ENCODE data around the gene LEMD1. TPM values are rescaled to one million over a fixed set of nuclear protein-coding genes. Genes with fewer than 3 reads are reported as not detected.

LEMD1 gene
- total and polyA plus RNA-seq, 8 donors = 0.28 to 0.32 TPM; not detected in 6

- no peak for ATAC-seq
- Histone ChIP-seq H3K9me3 (no peaks in the 10 kb centered on the region), H3K27ac (no peak overlapping the region), H3K4me3 (no peak overlapping the region), H3K36me3 (no peaks in the 10 kb centered on the region), H3K4me1 (peaks cover 0 to 15% (median 7%) of the 10 kb centered on the region in 3 donors), H3K27me3 (no peaks in the 10 kb centered on the region)
- WGBS, 2 donors = 57 to 62% methylated on average over 18 of the region's 18 CpGs
- intact Hi-C loops (cut with DNase I) = no loop called here
- DNase-seq = no peak
- FAIRE-seq = no peak
- TF ChIP-seq CTCF (IDR thresholded peaks at IDR 0.05) = no peak
Observed at GRCh38 chr1:205444931-205445645, 23.2 kb upstream of the LEMD1 start.

GRCh38 chr1:205444300-205444930 is 22.6 kb upstream of the LEMD1 start:
- TF ChIP-seq CTCF (IDR thresholded peaks at IDR 0.05) = no peak
- H3K36me3 ChIP-seq = no peaks in the 10 kb centered on the region
- ATAC-seq = no peak
- intact Hi-C loops (cut with DNase I) = no loop called here
- DNase-seq = no peak
- no peak for FAIRE-seq
- H3K9me3 ChIP-seq = no peaks in the 10 kb centered on the region
- WGBS, 2 donors = 64 to 65% methylated on average over 10 of the region's 10 CpGs
- no peak overlapping the region for H3K27ac ChIP-seq
- H3K4me1 ChIP-seq = peaks cover 0 to 15% (median 7%) of the 10 kb centered on the region in 3 donors
- H3K4me3 ChIP-seq = no peak overlapping the region
- no peaks in the 10 kb centered on the region for H3K27me3 ChIP-seq

- H3K27ac ChIP-seq = no peak overlapping the region
- ATAC-seq (no peak), FAIRE-seq (no peak), DNase-seq (no peak)
- no peaks in the 10 kb centered on the region for H3K9me3 ChIP-seq
- peaks cover 0 to 20% (median 7%) of the 10 kb centered on the region in 3 donors for H3K4me1 ChIP-seq
- H3K4me3 ChIP-seq = no peak overlapping the region
- WGBS, 2 donors = 60 to 71% methylated on average over 7 of the region's 7 CpGs
- TF ChIP-seq CTCF (IDR thresholded peaks at IDR 0.05) = no peak
- no peaks in the 10 kb centered on the region for H3K27me3 ChIP-seq
- no peaks in the 10 kb centered on the region for H3K36me3 ChIP-seq
- intact Hi-C loops (cut with DNase I) = no loop called here
Observed at GRCh38 chr1:205443585-205444299, 21.9 kb upstream of the LEMD1 start.

- no peak for DNase-seq
- 68 to 71% methylated on average over 12 of the region's 12 CpGs for WGBS, 2 donors
- H3K4me1 ChIP-seq = peaks cover 0 to 21% (median 7%) of the 10 kb centered on the region in 3 donors
- H3K4me3 ChIP-seq = no peak overlapping the region
- peak overlapping the region; percentile 53 to 85 (median 80) for H3K27ac ChIP-seq
- H3K36me3 ChIP-seq = no peaks in the 10 kb centered on the region
- peak in 3 of 4 donors; percentile 15 to 26 (median 17) for ATAC-seq
- intact Hi-C loops (cut with DNase I) = no loop called here
- FAIRE-seq = no peak
- H3K27me3 ChIP-seq = no peaks in the 10 kb centered on the region
- no peaks in the 10 kb centered on the region for H3K9me3 ChIP-seq
- TF ChIP-seq CTCF (IDR thresholded peaks at IDR 0.05) = no peak
Observed at GRCh38 chr1:205442051-205442725, 20.3 kb upstream of the LEMD1 start.

All from pancreas (tissue), 10 donors.